Caco-2 (cell line): ENCODE measurements around the gene GRB10. TPM values are rescaled to one million over a fixed set of nuclear protein-coding genes. Genes with fewer than 3 reads are reported as not detected.
A peak's percentile ranks its signal among the peaks of the same experiment; 100 is the strongest.

Experiments used
- BruUV-seq: library from RNA; stranded (reverse); fragments of 400-500 nt; replicated peaks from 2 replicates; lab custom pipeline; 2021; lab: Mats Ljungman, UMichigan
- CTCF ChIA-PET: fragments of 300-600 bp; sonication (Branson Sonifier 250); formaldehyde crosslinking; loops from one replicate; lab custom pipeline; 2022; ENCODE audit warnings: antibody characterized with exemption; lab: Charles Lee
- POLR2A ChIA-PET: fragments of 300-600 bp; sonication (Branson Sonifier 250); formaldehyde crosslinking; loops from one replicate; lab custom pipeline; 2022; ENCODE audit warnings: antibody characterized with exemption; lab: Charles Lee
- DNase-seq, 2 experiments: peaks; one replicate each; pipeline versions ENCODE4 v3.0.0 to v3.0.0-alpha.2; 2020 to 2022
- H3K27me3 ChIP-seq: replicated peaks from 2 replicates; pipeline ENCODE4 v1.6.0; 2011; ENCODE audit warnings: low read length; ENCODE audit not compliant: control insufficient read depth, insufficient read depth
- H3K36me3 ChIP-seq: 2 replicates; pipeline ENCODE4 v1.5.1; 2011; ENCODE audit warnings: low read length; ENCODE audit not compliant: control insufficient read depth, insufficient read depth
- H3K4me1 ChIP-seq: fragments of 250-450 bp; sonication (Bioruptor Pico); 2 replicates; pipeline ENCODE4 v1.5.1; 2020; ENCODE audit warnings: mild to moderate bottlenecking
- H3K4me3 ChIP-seq: 2 replicates; pipeline ENCODE4 v1.5.1; 2011; ENCODE audit warnings: low read depth, mild to moderate bottlenecking, control low read depth, low read length
- H3K9me3 ChIP-seq: fragments of 250-450 bp; sonication (Bioruptor Pico); 2 replicates; pipeline ENCODE4 v1.5.1; 2020; ENCODE audit warnings: mild to moderate bottlenecking, moderate library complexity
- H3K27ac Mint-ChIP-seq: one replicate; pipeline ENCODE4 v1.8.0; 2022; ENCODE audit warnings: mixed read lengths; ENCODE audit not compliant: unreplicated experiment
- H3K27me3 Mint-ChIP-seq: one replicate; pipeline ENCODE4 v1.8.0; 2022; ENCODE audit warnings: mixed read lengths; ENCODE audit not compliant: insufficient read depth, unreplicated experiment
- H3K36me3 Mint-ChIP-seq: one replicate; pipeline ENCODE4 v1.8.0; 2022; ENCODE audit warnings: mild to moderate bottlenecking, mixed read lengths; ENCODE audit not compliant: insufficient read depth, unreplicated experiment
- H3K4me1 Mint-ChIP-seq: one replicate; pipeline ENCODE4 v1.8.0; 2022; ENCODE audit warnings: low read depth, mixed read lengths; ENCODE audit not compliant: unreplicated experiment
- H3K4me3 Mint-ChIP-seq: one replicate; pipeline ENCODE4 v1.8.0; 2022; ENCODE audit warnings: mild to moderate bottlenecking, moderate library complexity, mixed read lengths; ENCODE audit not compliant: unreplicated experiment
- H3K9me3 Mint-ChIP-seq: one replicate; pipeline ENCODE4 v1.8.0; 2022; ENCODE audit warnings: mixed read lengths; ENCODE audit not compliant: unreplicated experiment
- CTCF ChIP-seq, 2 experiments: fragments of 200-600 bp in 1 of 2; IDR thresholded peaks; 1 replicate in 1 of 2; 2 replicates in 1 of 2; pipeline versions ENCODE4 v1.5.1 to v1.8.0; 2011 to 2022; ENCODE audit warnings: antibody characterized with exemption in 1 of 2, control low read depth in 1 of 2, inconsistent platforms in 1 of 2, low read depth in 1 of 2, low read length in 1 of 2, mild to moderate bottlenecking in 1 of 2, moderate library complexity in 1 of 2; ENCODE audit not compliant: insufficient read depth in 1 of 2, severe bottlenecking in 1 of 2, unreplicated experiment in 1 of 2
- intact Hi-C: fragments of 100-400 bp; cut with micrococcal nuclease; formaldehyde crosslinking; loops from one replicate; pipeline ENCODE4 v1.10.0; 2022; ENCODE audit not compliant: unreplicated experiment
- total RNA-seq: library from RNA; stranded (reverse); gene quantifications from 2 replicates; pipeline ENCODE4 v1.2.3, GENCODE V29; 2022

Gene GRB10
- total RNA-seq, 1 experiment from 2014 or later: 79.3 TPM

GRCh38 chr7:50824882-50825281 lies 42.2 kb upstream of the GRB10 start:
- ChIA-PET POLR2A (no interaction called here), CTCF (no interaction called here)

GRCh38 chr7:50822706-50823105 lies 40.0 kb upstream of the GRB10 start:
- no peak for DNase-seq
- Mint-ChIP-seq H3K4me3 (no peak overlapping the region), H3K27me3 (peaks cover 3% of the 10 kb centered on the region), H3K4me1 (no peaks in the 10 kb centered on the region), H3K9me3 (no peaks in the 10 kb centered on the region), H3K27ac (no peak overlapping the region), H3K36me3 (no peaks in the 10 kb centered on the region)
- Histone ChIP-seq H3K4me3 (no peak overlapping the region), H3K36me3 (no peaks in the 10 kb centered on the region), H3K4me1 (no peaks in the 10 kb centered on the region; the same call in 1 of the 2 replicates), H3K9me3 (no peaks in the 10 kb centered on the region), H3K27me3 (no peaks in the 10 kb centered on the region)
- intact Hi-C loops: no loop called here
- no peak for TF ChIP-seq CTCF (IDR thresholded peaks at IDR 0.05; ENCODE audit: insufficient read depth in 1 of 2, low read depth in 1 of 2, low read length in 1 of 2, severe bottlenecking in 1 of 2, unreplicated experiment in 1 of 2)
- no TSS peak for BruUV-seq
- ChIA-PET POLR2A (no interaction called here), CTCF (no interaction called here)

More at GRCh38 chr7:50824882-50825281, 42.2 kb upstream of the GRB10 start:
- Mint-ChIP-seq H3K4me1 (no peaks in the 10 kb centered on the region), H3K27me3 (peaks cover 3% of the 10 kb centered on the region), H3K9me3 (no peaks in the 10 kb centered on the region), H3K36me3 (no peaks in the 10 kb centered on the region), H3K4me3 (no peak overlapping the region), H3K27ac (no peak overlapping the region)
- no TSS peak for BruUV-seq
- TF ChIP-seq CTCF (IDR thresholded peaks at IDR 0.05; ENCODE audit: insufficient read depth in 1 of 2, low read depth in 1 of 2, low read length in 1 of 2, severe bottlenecking in 1 of 2, unreplicated experiment in 1 of 2): no peak
- DNase-seq: no peak
- Histone ChIP-seq H3K9me3 (no peaks in the 10 kb centered on the region), H3K4me3 (no peak overlapping the region), H3K4me1 (no peaks in the 10 kb centered on the region; the same call in 1 of the 2 replicates), H3K36me3 (no peaks in the 10 kb centered on the region), H3K27me3 (no peaks in the 10 kb centered on the region)
- intact Hi-C loops: no loop called here

GRCh38 chr7:50822110-50822509 lies 39.4 kb upstream of the GRB10 start:
- no peaks in the 10 kb centered on the region for H3K36me3 Mint-ChIP-seq
- CTCF ChIA-PET: no interaction called here
- no peak overlapping the region for H3K27ac Mint-ChIP-seq
- no peak for DNase-seq
- no TSS peak for BruUV-seq
- H3K9me3 ChIP-seq: no peaks in the 10 kb centered on the region
- no peaks in the 10 kb centered on the region; the same call in 1 of the 2 replicates for H3K4me1 ChIP-seq
- H3K4me1 Mint-ChIP-seq: no peaks in the 10 kb centered on the region
- peak overlapping the region; percentile 36 for H3K4me3 Mint-ChIP-seq
- peaks cover 3% of the 10 kb centered on the region for H3K27me3 Mint-ChIP-seq
- no peaks in the 10 kb centered on the region for H3K36me3 ChIP-seq
- TF ChIP-seq CTCF (IDR thresholded peaks at IDR 0.05; ENCODE audit: insufficient read depth in 1 of 2, low read depth in 1 of 2, low read length in 1 of 2, severe bottlenecking in 1 of 2, unreplicated experiment in 1 of 2): no peak
- POLR2A ChIA-PET: no interaction called here
- no peaks in the 10 kb centered on the region for H3K27me3 ChIP-seq
- no peaks in the 10 kb centered on the region for H3K9me3 Mint-ChIP-seq
- intact Hi-C loops: no loop called here
- no peak overlapping the region for H3K4me3 ChIP-seq
